Retina (tissue), 1 donor: Measurements from ENCODE around the gene EXD3.
"Not testable (repeated sequence)": the region's sequence is repeated elsewhere in the genome, so short reads cannot be mapped to it uniquely, and the experiment has no call there.

Experiments
- DNase-seq: peaks from one replicate; pipeline ENCODE4 v3.0.0-alpha.2; 2016

The EXD3 gene

DNA sequence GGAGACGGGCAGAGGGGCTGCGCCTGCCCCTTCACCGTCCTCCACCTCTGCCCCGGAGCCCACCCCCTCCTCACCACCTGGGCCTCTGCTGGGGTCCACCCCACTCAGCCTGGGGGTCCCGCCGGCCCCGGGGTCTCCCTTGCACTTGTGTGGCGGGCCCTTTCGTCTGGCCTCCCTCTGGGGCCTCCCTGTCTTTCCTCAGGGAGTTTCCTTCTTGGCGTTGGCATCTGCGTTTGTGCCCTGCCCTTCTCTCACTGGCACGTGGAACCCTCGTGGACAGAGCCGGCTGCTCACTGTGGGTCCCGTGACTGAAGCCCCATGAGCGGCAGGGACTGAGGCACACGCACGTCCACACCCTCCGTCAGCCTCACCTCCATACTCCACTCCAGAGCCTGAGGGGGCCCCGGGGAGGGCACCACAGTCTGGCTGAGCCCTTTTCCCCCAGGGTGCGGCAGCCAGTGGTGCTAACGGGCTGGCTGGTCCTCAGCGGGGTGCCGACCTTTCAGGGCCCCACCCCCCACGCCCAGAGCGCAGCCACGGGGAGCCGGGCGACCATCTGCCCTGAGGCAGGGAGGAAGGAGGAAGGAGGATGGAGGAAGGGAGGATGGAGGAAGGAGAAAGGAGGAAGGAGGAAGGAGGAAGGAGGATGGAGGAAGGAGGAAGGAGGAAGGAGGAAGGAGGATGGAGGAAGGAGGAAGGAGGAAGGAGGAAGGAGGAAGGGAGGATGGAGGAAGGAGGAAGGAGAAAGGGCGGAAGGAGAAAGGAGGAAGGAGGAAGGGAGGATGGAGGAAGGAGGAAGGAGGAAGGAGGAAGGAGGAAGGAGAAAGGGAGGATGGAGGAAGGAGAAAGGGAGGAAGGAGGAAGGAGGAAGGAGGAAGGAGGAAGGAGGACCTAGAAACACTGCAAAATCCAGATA, 67.9 kb downstream of the EXD3 start:
- no peak for DNase-seq

DNA sequence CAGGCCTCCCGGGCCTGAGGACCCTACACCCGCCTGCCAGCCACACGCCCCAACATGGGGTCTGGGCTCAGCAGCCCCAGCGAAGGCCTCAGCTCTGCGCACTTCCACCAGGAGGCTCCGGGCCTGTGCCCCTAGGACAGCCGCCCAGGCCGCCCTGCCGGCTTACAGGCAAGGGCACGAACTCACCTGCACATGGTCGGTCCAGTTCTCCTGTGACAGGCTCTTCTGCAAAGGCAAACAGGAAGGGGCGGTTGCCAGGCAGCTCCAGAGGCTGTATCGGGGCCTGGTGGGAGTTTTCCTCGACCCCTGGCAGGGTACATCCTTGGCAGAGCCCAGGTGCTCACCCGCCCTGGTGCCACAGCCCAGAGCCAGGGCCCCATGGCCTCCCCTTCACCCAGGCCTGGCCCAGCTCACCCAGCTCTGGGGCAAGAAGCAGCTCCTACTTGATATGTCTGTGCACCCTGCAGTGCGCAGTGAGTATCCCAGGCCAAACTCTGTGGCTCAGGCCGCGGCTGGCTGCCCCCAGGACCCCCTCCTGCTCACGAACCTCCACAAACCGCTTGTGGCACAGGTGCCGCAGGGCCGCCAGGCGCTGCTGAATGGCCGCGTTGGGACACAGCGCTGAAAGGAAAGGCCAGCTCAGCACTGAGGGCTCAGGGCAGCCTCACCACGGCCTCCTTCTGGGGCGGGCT, 68.7 kb downstream of the EXD3 start:
- DNase-seq = no peak

DNA sequence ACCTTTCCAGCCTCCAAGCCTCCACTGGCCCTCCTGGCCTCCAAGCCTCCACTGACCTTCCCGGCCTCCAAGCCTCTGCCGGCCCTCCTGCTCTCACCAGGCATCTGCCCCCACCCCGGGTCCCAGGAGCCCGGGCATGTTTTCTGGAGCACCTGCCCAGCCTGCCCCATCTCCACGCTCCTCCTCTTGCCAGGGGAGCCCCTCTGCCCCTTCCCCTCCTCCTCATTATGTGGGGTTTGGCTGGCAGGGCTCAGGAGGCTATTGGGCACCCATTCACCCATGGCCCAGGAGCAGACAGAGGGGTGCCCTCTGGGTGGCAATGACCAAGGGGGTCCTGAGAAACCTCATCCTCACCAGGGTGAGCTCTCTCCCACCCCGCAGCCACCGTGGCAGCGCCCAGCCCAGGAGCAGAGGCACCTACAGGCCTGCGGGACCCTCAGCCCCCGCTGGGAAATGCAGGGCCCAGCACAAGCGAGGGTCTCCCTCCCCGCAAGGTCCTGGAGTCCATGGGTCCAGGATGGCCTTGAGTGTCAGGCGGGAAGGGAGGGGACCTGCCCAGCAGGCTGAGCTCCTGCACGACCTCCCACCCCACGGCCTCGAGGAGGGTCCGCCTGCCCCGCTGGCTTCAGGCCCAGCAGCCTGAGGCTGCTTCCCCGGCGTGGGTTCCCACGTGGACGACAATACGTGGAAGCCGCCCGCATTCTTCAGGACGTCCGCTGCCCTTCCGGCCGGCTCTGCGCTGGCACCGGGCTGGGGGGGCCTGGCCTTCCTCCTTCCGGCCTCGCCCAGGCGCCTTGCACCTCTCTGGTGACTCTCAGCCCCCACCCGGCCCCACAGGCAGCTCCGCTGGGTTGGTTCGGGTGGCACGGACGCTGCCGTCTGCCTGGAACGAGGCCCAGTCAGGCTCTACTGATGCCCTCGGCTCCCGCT, 69.5 kb downstream of the EXD3 start:
- no peak for DNase-seq

DNA sequence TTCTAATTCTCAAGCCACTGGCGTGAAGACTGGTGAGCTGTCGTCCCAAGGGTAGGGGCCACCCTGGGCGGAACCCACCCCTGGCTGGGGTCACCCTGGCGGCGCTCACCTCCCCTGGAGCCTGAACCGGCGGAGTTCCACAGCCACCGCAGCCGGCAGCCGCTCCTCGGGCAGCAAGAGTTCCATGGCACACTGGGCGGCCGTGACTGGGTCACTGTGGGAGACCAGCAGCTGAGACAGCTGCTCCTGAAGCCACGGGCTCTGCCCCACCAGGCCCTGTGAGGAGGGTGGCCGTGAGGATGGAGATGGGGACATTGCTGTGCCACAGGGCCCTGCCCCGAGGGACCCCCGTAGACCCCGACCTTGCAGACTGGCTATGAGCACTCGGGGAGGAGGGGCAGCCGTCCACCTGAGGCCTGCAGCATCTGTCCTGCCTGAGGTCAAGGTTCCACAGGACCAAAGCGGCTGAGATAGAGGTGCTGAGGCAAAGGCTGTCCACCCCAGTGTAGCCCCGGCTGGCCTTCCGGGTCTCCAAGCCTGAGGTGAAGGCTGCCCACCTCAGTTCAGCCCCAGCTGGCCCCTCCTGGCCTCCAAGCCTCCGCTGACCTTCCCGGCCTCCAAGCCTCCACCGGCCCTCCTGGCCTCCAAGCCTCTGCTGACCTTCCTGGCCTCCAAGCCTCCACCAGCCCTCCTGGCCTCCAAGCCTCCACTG, 70.3 kb downstream of the EXD3 start:
- DNase-seq = no peak

DNA sequence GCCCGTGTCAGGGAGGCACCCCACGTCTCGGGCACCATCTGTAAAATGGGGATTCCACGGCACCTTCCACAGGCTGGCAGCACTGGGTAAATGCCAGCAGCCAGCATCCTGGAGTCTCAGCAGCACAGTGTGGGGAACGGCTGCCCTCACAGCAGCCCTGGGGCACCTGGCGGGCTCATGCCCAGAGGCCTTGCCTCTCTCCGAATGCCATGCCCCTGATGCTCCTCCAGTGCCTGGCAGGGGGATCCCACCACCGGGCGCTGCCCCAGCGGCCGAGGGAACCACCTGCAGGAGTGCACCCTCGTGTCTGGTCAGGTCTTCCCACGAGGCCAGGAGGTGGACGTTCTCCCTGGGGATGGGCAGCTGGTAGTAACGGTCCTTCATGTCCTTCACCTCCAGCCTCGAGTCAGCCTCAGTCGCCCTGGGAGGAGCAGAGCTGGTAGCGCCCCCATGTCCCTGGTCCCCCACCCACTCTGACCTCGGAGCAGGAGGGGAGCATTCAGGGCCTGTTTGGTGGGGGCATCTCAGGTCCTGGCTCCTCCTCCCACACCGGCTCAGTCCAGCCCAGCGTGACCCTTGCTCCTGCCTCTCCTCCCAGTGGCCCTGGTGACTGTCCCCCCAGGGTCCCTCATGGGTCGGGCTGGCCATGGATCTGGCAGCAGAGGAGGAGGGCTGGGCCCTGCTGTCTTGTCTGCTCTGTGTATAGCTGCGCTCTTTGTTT, 71.0 kb downstream of the EXD3 start:
- no peak for DNase-seq

DNA sequence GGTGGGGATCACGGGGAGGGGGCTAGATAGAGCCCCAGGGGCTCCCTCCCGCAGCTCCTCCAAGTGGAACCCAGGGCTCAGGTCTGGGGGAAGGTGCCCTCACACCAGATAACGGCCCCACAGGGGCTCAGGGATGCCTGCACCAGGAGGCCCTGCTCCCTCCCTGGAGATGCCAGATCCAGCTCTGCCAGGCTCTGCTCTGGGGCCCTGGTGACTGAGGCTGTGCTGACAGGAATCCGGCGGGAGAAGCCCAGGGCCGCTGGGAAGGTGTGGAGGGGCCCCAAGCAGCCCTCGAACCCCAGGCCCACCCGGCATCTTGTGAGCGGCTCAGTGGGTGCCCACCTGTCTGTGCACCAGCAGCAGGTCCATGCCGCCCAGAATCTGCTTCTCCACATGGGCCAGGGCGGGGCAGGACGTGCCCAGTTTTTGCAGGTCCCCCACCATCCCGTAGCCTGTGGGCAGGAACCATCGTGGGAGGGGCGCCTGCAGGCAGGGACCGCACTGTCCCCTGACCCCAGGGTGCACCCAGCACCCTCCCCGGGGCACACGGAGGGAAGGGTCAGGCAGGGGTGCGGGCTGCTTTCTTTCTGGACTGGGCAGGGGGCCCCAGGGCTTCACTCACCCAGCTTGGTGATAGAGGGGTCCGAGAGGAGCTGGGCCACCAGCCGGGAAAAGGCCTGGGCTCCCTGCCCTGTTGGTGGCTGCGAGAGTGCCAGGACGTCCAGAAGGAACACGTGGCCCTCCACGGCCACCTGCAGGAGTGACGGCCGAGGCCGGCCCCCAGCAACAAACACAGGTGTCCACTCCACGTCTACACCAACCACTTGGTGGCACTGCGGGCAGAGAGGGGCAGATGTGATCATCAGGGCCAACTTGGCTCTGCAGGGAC, 72.0 kb downstream of the EXD3 start:
- no peak for DNase-seq

DNA sequence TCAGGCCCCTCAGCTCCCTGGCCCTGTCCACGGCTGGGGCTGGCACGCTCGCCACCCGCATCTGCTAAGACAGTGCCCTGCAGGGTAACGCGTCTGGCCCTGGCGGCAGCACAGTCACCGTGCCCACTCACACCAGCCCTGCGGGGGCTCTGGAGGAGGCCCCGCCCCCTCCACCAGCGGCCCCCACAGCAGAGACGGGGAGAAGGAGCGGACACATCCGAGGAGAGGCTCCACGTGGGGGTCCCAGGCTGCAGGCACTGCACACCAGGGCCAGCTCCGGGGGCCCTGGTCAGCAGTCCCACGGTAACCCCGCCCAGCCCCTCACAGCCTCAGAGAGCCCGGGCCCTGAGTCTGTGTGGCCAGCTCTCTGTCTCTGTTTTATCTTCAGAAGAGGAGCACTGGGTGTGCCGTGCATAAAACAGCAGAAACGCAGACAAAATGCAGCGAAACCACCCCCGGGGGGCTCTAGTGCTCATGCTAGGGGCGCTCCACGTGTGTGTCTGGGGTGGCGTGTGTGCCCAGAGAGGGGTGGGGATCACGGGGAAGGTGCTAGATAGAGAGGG, 73.4 kb downstream of the EXD3 start:
- DNase-seq = no peak

DNA sequence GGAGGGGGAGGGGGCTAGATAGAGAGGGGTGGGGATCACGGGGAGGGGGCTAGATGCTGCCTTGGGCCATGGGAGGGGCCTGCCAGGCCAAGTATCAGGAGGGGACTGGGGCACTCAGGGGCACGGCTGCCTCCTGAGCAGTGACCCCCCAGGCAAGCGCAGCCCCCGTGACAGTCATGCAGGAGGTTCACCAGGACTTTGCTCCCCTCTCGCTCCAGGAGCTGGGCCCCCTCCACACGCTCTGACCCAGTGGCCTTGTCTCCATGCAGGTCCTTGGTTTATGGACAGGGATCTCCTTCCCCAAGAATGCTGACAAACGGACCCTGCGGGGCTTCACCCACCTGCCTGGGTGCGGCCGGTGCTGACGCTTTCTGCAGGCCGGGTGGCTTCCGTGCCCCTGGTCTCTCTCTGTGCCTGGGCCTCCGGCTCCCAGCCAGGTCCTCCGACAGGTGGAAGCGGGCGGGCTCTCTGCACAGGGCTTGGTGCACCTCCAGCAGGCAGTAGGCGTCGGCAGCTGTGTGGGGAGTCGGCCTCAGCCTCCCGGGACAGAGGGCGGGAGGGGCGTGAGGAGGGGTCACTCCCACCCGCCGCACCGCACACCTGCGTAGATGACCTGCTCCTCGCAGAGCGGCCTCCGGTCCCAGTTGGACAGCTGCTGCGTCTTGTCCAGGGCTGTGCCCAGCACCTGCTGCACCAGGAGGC, 74.0 kb downstream of the EXD3 start:
- no peak for DNase-seq

DNA sequence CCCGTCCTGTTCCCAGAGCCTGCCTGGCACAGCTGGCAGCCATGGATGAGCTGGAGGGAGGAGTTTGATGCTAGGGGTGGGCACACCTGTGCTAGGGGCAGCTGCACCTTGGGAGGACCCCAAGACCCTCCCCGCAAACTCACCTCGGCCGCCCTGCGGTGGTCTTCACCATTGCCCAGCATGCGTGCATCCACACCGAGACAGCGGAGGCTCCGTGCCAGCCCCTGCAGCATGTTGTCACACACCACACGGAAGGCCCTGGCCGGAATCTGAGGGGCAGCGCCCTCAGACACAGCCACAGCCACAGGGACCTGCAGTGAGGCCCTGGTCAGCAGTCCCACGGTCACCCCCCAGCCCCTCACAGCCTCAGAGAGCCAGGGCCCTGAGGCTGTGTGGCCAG, 75.0 kb downstream of the EXD3 start:
- DNase-seq = no peak

DNA sequence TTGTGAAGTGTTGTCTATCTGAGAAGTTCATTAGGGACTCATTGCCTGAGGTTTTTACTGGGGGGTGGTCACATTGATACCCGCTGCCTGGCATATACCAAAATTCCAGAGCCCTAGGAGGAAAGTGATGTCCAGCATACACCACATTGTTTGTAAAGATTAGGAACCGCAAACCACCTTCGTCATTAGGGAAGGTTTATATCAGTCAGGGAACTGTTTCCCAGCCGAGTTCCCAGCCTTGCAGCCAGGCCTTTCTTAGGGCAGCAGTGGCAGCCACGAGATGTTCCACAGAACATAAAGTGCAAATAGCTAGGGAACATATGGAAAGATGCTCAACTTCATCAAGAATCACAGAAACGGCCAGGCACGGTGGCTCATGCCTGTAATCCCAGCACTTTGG, 80.5 kb downstream of the EXD3 start:
- no peak for DNase-seq

DNA sequence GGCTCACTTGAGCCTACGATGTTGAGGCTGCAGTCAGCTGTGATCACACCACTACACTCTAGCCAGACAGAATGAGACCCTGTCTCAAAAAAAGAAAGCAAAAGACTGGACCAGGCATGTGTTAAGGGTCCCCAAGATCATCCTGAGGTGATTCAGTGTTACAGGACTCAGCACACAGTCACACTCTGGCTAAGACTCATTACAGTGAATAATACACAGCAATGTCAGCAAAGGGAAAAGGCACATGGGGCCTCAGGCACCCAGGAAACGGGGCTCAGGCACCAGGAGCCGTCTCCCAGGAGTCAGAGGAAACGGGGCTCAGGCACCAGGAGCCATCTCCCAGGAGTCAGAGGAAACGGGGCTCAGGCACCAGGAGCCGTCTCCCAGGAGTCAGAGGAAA, 81.7 kb downstream of the EXD3 start:
- no peak for DNase-seq

DNA sequence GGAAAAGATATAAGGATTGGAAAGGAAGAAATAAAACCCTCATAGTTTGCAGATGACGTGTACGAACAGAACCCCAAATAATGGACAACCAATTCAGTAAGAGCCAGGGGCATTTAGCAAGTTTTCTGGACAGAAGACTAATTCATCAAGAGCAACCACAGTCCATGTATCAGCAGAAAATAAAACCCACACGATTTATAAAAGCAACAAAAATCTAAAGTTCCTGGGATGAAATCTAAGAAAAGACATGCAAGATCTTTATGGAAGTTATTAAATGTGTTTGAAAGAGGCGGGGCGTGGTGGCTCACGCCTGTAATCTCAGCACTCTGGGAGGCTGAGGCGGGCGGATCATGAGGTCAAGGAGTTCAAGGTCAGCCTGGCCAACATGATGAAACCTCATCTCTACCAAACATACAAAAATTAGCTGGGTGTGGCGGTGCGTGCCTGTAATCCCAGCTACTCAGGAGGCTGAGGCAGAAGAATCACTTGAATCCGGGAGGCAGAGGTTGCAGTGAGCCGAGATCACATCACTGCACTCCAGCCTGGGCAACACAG, 83.0 kb downstream of the EXD3 start:
- DNase-seq = not testable (repeated sequence)

DNA sequence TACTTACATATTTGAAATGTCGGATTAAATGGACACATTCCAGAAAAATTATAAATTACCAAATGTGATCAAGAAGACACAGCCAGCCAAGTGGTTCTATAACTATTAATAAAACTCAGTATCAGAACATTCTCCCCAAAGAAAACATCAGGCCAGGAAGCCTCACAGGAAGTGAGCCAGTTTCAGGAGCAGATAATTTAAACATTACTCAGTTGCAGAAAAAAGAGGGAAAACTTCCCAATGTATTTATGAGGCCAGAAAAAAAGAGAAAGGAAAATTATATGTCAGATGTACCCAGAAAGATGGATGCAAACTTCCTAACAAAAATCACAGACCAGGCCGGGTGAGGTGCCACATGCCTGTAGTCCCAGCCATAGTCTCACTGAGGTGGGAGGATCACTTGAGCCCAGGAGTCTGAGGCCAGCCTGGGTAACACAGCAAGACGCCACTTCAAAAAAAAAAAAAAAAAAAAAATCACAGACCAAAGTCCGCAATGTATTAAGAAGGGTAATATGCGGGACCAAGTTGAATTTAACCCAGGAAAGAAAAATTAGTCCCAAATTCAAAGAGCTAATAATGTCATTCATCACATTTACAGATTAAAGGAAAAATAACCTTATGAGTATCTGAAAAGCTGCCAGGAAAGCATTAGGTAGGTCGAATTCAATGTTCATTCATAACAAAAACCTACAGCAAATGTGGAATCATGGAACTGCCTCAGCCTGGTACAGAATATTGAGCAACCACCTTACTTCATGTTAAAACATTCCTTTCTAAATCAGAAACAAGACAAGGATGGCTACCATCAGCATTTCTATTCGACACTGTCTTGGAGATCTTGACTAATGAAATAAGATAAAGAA, 83.7 kb downstream of the EXD3 start:
- no peak for DNase-seq

DNA sequence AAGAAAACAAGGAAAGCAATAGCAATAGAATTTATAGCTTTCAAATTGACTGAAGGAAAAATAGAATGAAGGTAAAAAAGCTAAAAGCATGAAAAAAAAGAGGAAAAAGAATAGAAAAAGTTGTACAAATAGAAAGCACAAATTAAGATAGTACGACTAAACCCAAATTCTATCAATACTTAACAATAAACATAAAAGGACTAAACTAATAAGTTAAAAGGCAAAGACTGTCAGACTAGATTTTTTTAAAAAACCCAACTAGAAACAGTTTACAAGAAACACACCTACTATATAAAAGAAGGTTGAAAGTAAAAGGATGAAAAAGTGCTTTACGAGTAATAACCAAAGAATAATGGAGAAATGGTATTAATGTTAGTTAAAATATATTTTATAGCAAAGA, 86.2 kb downstream of the EXD3 start:
- DNase-seq = no peak

DNA sequence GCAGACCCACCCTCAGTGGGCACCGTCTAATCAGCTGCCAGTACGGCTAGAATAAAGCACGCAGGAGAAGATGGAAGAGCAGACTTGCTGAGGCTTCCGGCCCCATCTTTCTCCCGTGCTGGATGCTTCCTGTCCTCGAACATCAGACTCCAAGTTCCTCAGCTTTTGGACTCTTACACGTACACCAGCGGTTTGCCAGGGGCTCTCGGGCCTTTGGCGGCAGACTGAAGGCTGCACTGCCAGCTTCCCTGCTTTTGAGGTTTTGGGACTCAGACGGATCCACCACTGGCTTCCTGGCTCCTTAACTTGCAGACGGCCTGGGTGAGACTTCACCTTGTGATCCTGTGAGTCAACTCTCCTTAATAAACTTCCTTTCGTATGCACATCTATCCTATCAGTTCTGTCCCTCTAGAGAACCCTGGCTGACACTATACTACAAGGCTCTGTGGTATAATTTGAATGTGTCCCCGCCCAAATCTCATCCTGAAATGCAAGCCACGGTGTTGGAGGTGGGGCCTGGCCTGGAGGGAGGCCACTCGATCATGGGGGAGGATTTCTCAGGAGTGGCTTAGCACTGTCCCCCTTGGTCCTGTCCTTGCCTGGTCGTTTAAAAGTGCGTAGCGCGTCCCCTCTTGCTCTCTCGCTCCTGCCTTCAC, 89.8 kb downstream of the EXD3 start:
- no peak for DNase-seq

DNA sequence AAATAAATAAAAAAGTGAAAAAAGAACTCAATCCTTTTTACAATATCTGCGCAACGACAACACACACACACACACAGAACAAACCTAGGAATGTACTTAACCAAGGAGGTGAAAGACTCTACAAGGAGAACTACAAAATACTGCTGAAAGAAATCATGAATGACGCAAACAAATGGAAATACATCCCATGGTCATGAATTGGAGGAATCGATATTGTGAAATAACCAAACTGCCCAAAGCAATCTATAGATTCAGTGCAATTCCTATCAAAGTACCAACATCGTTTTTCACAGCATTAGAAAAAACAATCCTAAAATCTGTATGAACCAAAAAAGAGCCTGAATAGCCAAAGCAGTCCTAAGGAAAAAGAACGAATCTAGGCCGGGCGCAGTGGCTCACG, 91.0 kb downstream of the EXD3 start:
- no peak for DNase-seq

DNA sequence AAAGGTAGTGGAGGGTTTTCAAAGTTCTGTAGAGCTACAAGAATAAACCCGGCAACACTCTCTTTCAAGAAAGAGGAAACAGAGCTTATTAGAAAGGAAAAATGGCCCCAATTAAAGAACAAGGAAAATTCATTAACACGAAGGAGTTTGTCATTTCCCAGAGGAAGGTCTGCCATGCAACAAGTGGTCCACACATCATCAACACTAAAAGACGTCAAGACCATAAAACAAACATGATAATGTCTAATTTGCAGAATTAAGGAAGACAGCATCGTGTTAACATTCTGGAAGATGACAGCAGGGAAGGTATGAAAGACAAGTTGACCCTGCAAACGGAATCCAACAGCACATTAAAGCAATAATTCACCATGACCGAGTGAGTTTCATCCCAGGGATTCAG, 92.3 kb downstream of the EXD3 start:
- no peak for DNase-seq

DNA sequence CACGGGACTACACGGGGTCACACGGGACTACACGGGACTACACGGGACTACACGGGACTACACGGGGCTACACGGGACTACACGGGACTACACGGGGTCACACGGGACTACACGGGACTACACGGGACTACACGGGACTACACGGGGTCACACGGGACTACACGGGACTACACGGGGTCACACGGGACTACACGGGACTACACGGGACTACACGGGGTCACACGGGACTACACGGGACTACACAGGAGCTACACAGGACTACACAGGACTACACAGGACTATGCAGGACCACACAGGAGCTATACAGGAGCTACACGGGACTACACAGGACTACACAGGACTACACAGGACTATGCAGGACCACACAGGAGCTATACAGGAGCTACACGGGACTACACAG, 93.4 kb downstream of the EXD3 start:
- DNase-seq = not testable (repeated sequence)
